B cell (primary cell): ENCODE data around the gene FOXN3. TPM values are rescaled to one million over a fixed set of nuclear protein-coding genes. Genes with fewer than 3 reads are reported as not detected.
A peak's percentile ranks its signal among the peaks of the same experiment; 100 is the strongest.

Source experiments
- ATAC-seq: fragments of 200-7000 bp; cut with Tn5 transposase; one replicate; pipeline ENCODE4 v1.10.0; 2021; ENCODE audit warnings: low read depth, mild to moderate bottlenecking, moderate number of reproducible peaks, moderate library complexity
- CTCF ChIA-PET: fragments of 350-600 bp; sonication (Branson Sonifier 250); formaldehyde crosslinking; loops from one replicate; lab custom pipeline; 2021; ENCODE audit warnings: antibody characterized with exemption, inconsistent platforms; lab: Charles Lee
- POLR2A ChIA-PET: fragments of 350-600 bp; sonication (Branson Sonifier 250); formaldehyde crosslinking; loops from one replicate; lab custom pipeline; 2021; ENCODE audit warnings: antibody characterized with exemption; lab: Charles Lee
- DNase-seq: peaks from one replicate; pipeline ENCODE4 v3.0.0; 2013
- H2AFZ ChIP-seq: 2 replicates; pipeline ENCODE4 v1.6.1; 2012; ENCODE audit warnings: mild to moderate bottlenecking, low read depth, low read length; ENCODE audit not compliant: insufficient read depth, poor library complexity, severe bottlenecking
- H3K27ac ChIP-seq, 2 donors: 1 replicate in 1 of 2; 2 replicates in 1 of 2; pipeline ENCODE4 v1.5.1; 2012 to 2013; ENCODE audit warnings: low read length in 2 of 2, mild to moderate bottlenecking in 2 of 2, moderate library complexity in 1 of 2
- H3K27me3 ChIP-seq, 4 experiments: fragments of 200-600 bp in 1 of 4; sonication (generic) in 1 of 4; replicated peaks in 1 of 4; 1 replicate in 2 of 4; 2 replicates in 2 of 4; pipeline versions ENCODE4 v1.6.1 to v1.7.0; 2013 to 2016; ENCODE audit warnings: low read length in 3 of 4, mild to moderate bottlenecking in 2 of 4, mixed read lengths in 1 of 4, moderate library complexity in 1 of 4; ENCODE audit not compliant: insufficient read depth in 4 of 4, control insufficient read depth in 3 of 4; ENCODE audit errors: control extremely low read depth in 1 of 4
- H3K36me3 ChIP-seq, 2 experiments: replicated peaks in 1 of 2; 1 replicate in 1 of 2; 2 replicates in 1 of 2; pipeline versions ENCODE4 v1.6.1 to v1.7.1; 2013; ENCODE audit warnings: low read length in 1 of 2; ENCODE audit not compliant: insufficient read depth in 2 of 2, control insufficient read depth in 1 of 2; ENCODE audit errors: control extremely low read depth in 1 of 2, extremely low read depth in 1 of 2
- H3K4me1 ChIP-seq, 2 donors: fragments of 200-600 bp in 1 of 2; sonication (generic) in 1 of 2; 1 replicate in 1 of 2; 2 replicates in 1 of 2; pipeline versions ENCODE4 v1.5.1 to v1.6.1; 2013 to 2017; ENCODE audit warnings: low read length in 2 of 2; ENCODE audit not compliant: control insufficient read depth in 2 of 2, insufficient read depth in 2 of 2
- H3K4me2 ChIP-seq: replicated peaks from 2 replicates; pipeline ENCODE3; 2012; ENCODE audit warnings: mild to moderate bottlenecking, low read depth, low read length; ENCODE audit not compliant: poor library complexity, severe bottlenecking
- H3K4me3 ChIP-seq, 5 experiments: fragments of 200-600 bp in 1 of 5; sonication (generic) in 1 of 5; 1 replicate in 3 of 5; 2 replicates in 2 of 5; pipeline versions ENCODE4 v1.5.1 to v1.7.0; 2011 to 2016; ENCODE audit warnings: low read length in 4 of 5, mild to moderate bottlenecking in 4 of 5, low read depth in 2 of 5, control low read depth in 1 of 5, moderate library complexity in 1 of 5; ENCODE audit not compliant: insufficient read depth in 1 of 5; ENCODE audit errors: control extremely low read depth in 1 of 5, extremely low read depth in 1 of 5
- H3K79me2 ChIP-seq: fragments of 200-600 bp; sonication (generic); one replicate; pipeline ENCODE4 v1.6.0; 2016; ENCODE audit warnings: low read length; ENCODE audit not compliant: control insufficient read depth, insufficient read depth
- H3K9ac ChIP-seq: fragments of 200-600 bp; sonication (generic); 2 replicates; pipeline ENCODE4 v1.6.1; 2017; ENCODE audit warnings: mild to moderate bottlenecking, low read length, moderate library complexity
- H3K9me3 ChIP-seq, 3 donors: one replicate each; pipeline versions ENCODE4 v1.6.1 to v1.7.1; 2013; ENCODE audit warnings: low read length in 2 of 3; ENCODE audit not compliant: control insufficient read depth in 2 of 3, insufficient read depth in 1 of 3; ENCODE audit errors: control extremely low read depth in 1 of 3
- H4K20me1 ChIP-seq: 2 replicates; pipeline ENCODE4 v1.6.0; 2012; ENCODE audit warnings: mild to moderate bottlenecking, low read length; ENCODE audit not compliant: insufficient read depth, control insufficient read depth, poor library complexity, severe bottlenecking
- H3K27ac Mint-ChIP-seq: one replicate; pipeline ENCODE4 v1.8.0; 2021; ENCODE audit warnings: mixed read lengths
- H3K27me3 Mint-ChIP-seq: one replicate; pipeline ENCODE4 v1.8.0; 2021; ENCODE audit warnings: mixed read lengths
- H3K4me1 Mint-ChIP-seq: one replicate; pipeline ENCODE4 v1.8.0; 2021; ENCODE audit warnings: mixed read lengths
- H3K4me3 Mint-ChIP-seq: one replicate; pipeline ENCODE4 v1.8.0; 2021; ENCODE audit warnings: mixed read lengths
- H3K9me3 Mint-ChIP-seq: one replicate; pipeline ENCODE4 v1.8.0; 2022; ENCODE audit warnings: mixed read lengths; ENCODE audit not compliant: insufficient read depth
- EZH2 ChIP-seq: IDR thresholded peaks from 2 replicates; pipeline ENCODE4 v1.6.1; 2012; ENCODE audit warnings: borderline replicate concordance, low read depth, mild to moderate bottlenecking, moderate library complexity, low read length; ENCODE audit not compliant: insufficient read depth, poor library complexity, severe bottlenecking
- WGBS: methylation state at CpG from one replicate; pipeline ENCODE4 v1.1.5; 2013; ENCODE audit warnings: missing lambda C conversion rate; ENCODE audit not compliant: insufficient coverage; 5-methylcytosine and 5-hydroxymethylcytosine counted together
- intact Hi-C: fragments of 100-400 bp; cut with micrococcal nuclease; formaldehyde crosslinking; loops from one replicate; pipeline ENCODE4 v1.10.0; 2022
- polyA plus RNA-seq: library from polyadenylated mRNA; depleted of rRNA; stranded (reverse); fragments of >200 nt; gene quantifications from 2 replicates; pipeline ENCODE4 v1.2.3, GENCODE V29; 2012
- total RNA-seq, 2 donors: library from RNA; stranded (reverse); fragments of 120-200 nt in 1 of 2; gene quantifications; 1 replicate in 1 of 2; 2 replicates in 1 of 2; pipeline versions ENCODE4 v1.2.3 to v1.2.4, GENCODE V29; 2013 to 2022
- TF ChIP-seq, protein P1 (sequence below): fragments of 200-600 bp; IDR thresholded peaks from one replicate; pipeline ENCODE4 v1.8.0; 2022; ENCODE audit warnings: antibody characterized with exemption, mild to moderate bottlenecking

FOXN3 gene
- total and polyA plus RNA-seq, 2 donors (not counting 1 experiment from before 2014, with no cell fraction given) = 80.6 to 98.2 TPM

DNA sequence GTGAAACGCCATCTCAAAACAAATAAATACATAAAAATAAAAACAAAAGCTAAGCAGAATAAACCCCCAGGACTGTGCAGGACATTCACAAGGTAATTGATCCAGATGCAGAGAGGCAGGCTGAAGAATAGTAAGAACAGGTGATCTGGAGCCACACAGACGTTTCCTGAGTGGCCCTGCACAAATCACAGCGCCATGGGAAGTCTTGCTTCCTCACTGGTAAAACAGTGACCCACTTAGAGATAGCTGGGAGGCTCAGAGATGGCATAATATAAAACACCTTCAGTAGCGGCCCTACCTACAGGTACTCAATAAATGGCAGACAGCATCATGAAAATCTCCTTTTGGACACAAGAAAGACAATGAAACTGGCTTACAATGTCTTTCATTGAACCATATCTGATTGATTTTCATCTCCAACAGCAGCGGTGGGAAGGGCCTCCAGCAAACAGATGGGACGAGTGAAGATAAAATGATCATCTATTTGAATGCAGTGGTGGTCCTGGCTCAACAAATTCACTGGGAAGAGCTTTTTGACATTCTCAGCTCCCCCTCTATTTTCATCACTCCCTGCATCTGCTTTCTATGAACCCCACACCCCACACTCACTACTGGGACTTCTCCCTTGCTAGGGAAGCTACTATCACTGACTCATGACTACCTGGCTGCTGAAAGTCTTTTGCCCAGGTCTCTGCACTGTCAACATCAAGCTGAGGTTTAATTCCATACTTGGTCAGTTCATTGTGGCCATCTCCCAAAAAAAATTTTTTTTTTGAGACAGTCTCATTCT, 63.9 kb downstream of the FOXN3 start:
- ChIA-PET CTCF (interaction anchor here (0.8 to 1.6 kb wide), 2 partner anchors 11 to 49 kb away, joined by 3 to 4 read pairs; no protein-coding TSS in a partner anchor), POLR2A (no interaction called here)
- peak overlapping the region in 1 of 2 donors; percentile 89 for H3K27ac ChIP-seq
- no peak overlapping the region for H3K9ac ChIP-seq
- 45% methylated on average over 2 of the region's 6 CpGs for WGBS
- H3K9me3 ChIP-seq = no peaks in the 10 kb centered on the region
- peak overlapping the region; percentile 14 for H3K4me2 ChIP-seq
- H3K4me1 ChIP-seq = peaks cover 49 to 54% of the 10 kb centered on the region in 2 donors
- intact Hi-C loops = no loop called here
- TF ChIP-seq, protein P1, sequence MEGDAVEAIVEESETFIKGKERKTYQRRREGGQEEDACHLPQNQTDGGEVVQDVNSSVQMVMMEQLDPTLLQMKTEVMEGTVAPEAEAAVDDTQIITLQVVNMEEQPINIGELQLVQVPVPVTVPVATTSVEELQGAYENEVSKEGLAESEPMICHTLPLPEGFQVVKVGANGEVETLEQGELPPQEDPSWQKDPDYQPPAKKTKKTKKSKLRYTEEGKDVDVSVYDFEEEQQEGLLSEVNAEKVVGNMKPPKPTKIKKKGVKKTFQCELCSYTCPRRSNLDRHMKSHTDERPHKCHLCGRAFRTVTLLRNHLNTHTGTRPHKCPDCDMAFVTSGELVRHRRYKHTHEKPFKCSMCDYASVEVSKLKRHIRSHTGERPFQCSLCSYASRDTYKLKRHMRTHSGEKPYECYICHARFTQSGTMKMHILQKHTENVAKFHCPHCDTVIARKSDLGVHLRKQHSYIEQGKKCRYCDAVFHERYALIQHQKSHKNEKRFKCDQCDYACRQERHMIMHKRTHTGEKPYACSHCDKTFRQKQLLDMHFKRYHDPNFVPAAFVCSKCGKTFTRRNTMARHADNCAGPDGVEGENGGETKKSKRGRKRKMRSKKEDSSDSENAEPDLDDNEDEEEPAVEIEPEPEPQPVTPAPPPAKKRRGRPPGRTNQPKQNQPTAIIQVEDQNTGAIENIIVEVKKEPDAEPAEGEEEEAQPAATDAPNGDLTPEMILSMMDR = no peak
- TF ChIP-seq EZH2 = no peak
- no peaks in the 10 kb centered on the region for H3K27me3 Mint-ChIP-seq
- no peaks in the 10 kb centered on the region for H3K9me3 Mint-ChIP-seq
- H3K4me3 Mint-ChIP-seq = peak overlapping the region; percentile 64
- no peak overlapping the region for H3K4me3 ChIP-seq
- H3K79me2 ChIP-seq = peaks cover 83% of the 10 kb centered on the region
- no peaks in the 10 kb centered on the region for H4K20me1 ChIP-seq
- peaks cover 71% of the 10 kb centered on the region for H3K4me1 Mint-ChIP-seq
- no peak for ATAC-seq
- no peaks in the 10 kb centered on the region for H3K27me3 ChIP-seq
- peaks cover 1 to 23% of the 10 kb centered on the region in 2 experiments for H3K36me3 ChIP-seq
- DNase-seq = no peak
- H2AFZ ChIP-seq = no peak overlapping the region
- peak overlapping the region; percentile 89 for H3K27ac Mint-ChIP-seq
